IMR-90 (cell line): ENCODE measurements around the gene DGKD. TPM values are rescaled to one million over a fixed set of nuclear protein-coding genes. Genes with fewer than 3 reads are reported as not detected.

ENCODE experiments used
- ATAC-seq: fragments of 200-7000 bp; cut with Tn5 transposase; 2 replicates; pipeline ENCODE4 v1.9.1; 2020; ENCODE audit warnings: low read depth, mild to moderate bottlenecking, moderate library complexity
- BruUV-seq: library from RNA; stranded (reverse); fragments of 400-500 nt; replicated peaks from 2 replicates; lab custom pipeline; 2021; lab: Mats Ljungman, UMichigan
- CTCF ChIA-PET: fragments of 300-600 bp; formaldehyde crosslinking; extraction: SDS; loops from one replicate; lab custom pipeline; 2021; ENCODE audit warnings: antibody characterized with exemption; lab: Yijun Ruan, JAX
- POLR2A ChIA-PET: fragments of 300-600 bp; sonication (Branson Sonifier 250); formaldehyde crosslinking; loops from one replicate; lab custom pipeline; 2022; ENCODE audit warnings: antibody characterized with exemption; ENCODE audit not compliant: unreplicated experiment; lab: Charles Lee
- DNase-seq: peaks from one replicate; pipeline ENCODE4 v3.0.0; 2013
- H2AFZ ChIP-seq: replicated peaks from 2 replicates; pipeline ENCODE3; 2013; ENCODE audit warnings: low read length, mild to moderate bottlenecking; ENCODE audit not compliant: poor library complexity
- H2AK5ac ChIP-seq: 2 replicates; pipeline ENCODE4 v1.6.1; 2013; ENCODE audit warnings: low read depth, low read length, inconsistent platforms
- H2AK9ac ChIP-seq: replicated peaks from 2 replicates; pipeline ENCODE3; 2013; ENCODE audit warnings: mild to moderate bottlenecking, low read depth, low read length, moderate library complexity; ENCODE audit not compliant: poor library complexity
- H2BK120ac ChIP-seq: 2 replicates; pipeline ENCODE4 v1.6.1; 2013; ENCODE audit warnings: low read depth, low read length, inconsistent platforms
- H2BK15ac ChIP-seq: 3 replicates; pipeline ENCODE4 v1.6.1; 2013; ENCODE audit warnings: low read depth, low read length, inconsistent platforms
- H2BK20ac ChIP-seq: 2 replicates; pipeline ENCODE4 v1.6.1; 2013; ENCODE audit warnings: low read depth, mild to moderate bottlenecking, inconsistent platforms, low read length, moderate library complexity
- H2BK5ac ChIP-seq: 2 replicates; pipeline ENCODE4 v1.6.1; 2013; ENCODE audit warnings: mild to moderate bottlenecking, low read depth, low read length, inconsistent platforms; ENCODE audit not compliant: poor library complexity, severe bottlenecking
- H3K14ac ChIP-seq: replicated peaks from 2 replicates; pipeline ENCODE4 v1.6.1; 2013; ENCODE audit warnings: low read depth, low read length, inconsistent platforms
- H3K18ac ChIP-seq: 2 replicates; pipeline ENCODE4 v1.6.1; 2013; ENCODE audit warnings: low read depth, low read length, control low read depth
- H3K23ac ChIP-seq: 2 replicates; pipeline ENCODE4 v1.6.1; 2013; ENCODE audit warnings: low read depth, low read length, inconsistent platforms
- H3K27ac ChIP-seq: 2 replicates; pipeline ENCODE4 v1.5.1; 2013; ENCODE audit warnings: mild to moderate bottlenecking, control low read depth, low read length; ENCODE audit not compliant: insufficient read depth
- H3K27me3 ChIP-seq: 2 replicates; pipeline ENCODE4 v1.6.1; 2013; ENCODE audit warnings: low read length; ENCODE audit not compliant: control insufficient read depth, insufficient read depth
- H3K36me3 ChIP-seq: 2 replicates; pipeline ENCODE4 v1.6.1; 2013; ENCODE audit warnings: low read length, mixed read lengths; ENCODE audit not compliant: control insufficient read depth, insufficient read depth
- H3K4ac ChIP-seq: 2 replicates; pipeline ENCODE4 v1.6.1; 2013; ENCODE audit warnings: low read depth, low read length, inconsistent platforms
- H3K4me1 ChIP-seq: 2 replicates; pipeline ENCODE4 v1.6.1; 2013; ENCODE audit warnings: low read length, mixed read lengths; ENCODE audit not compliant: control insufficient read depth, insufficient read depth
- H3K4me2 ChIP-seq: 2 replicates; pipeline ENCODE4 v1.6.1; 2013; ENCODE audit warnings: low read depth, mild to moderate bottlenecking, control low read depth, low read length, moderate library complexity
- H3K4me3 ChIP-seq: 2 replicates; pipeline ENCODE4 v1.5.1; 2013; ENCODE audit warnings: low read depth, mild to moderate bottlenecking, control low read depth, low read length, moderate library complexity; ENCODE audit not compliant: insufficient read depth
- H3K56ac ChIP-seq: 2 replicates; pipeline ENCODE4 v1.6.1; 2013; ENCODE audit warnings: low read length, inconsistent platforms; ENCODE audit not compliant: insufficient read depth; ENCODE audit errors: extremely low read depth
- H3K79me1 ChIP-seq, 2 experiments: 2 replicates each; pipeline ENCODE4 v1.6.1; 2013; ENCODE audit warnings: low read length in 2 of 2, inconsistent platforms in 1 of 2, low read depth in 1 of 2
- H3K9ac ChIP-seq: 2 replicates; pipeline ENCODE4 v1.6.1; 2013; ENCODE audit warnings: low read depth, low read length, control low read depth
- H3K9me1 ChIP-seq: 2 replicates; pipeline ENCODE4 v1.6.1; 2013; ENCODE audit warnings: low read length, inconsistent platforms; ENCODE audit not compliant: insufficient read depth
- H3K9me3 ChIP-seq: 2 replicates; pipeline ENCODE4 v1.6.1; 2013; ENCODE audit warnings: low read length; ENCODE audit not compliant: control insufficient read depth, insufficient read depth
- H4K20me1 ChIP-seq: 2 replicates; pipeline ENCODE4 v1.6.1; 2013; ENCODE audit warnings: low read length, inconsistent platforms; ENCODE audit not compliant: insufficient read depth
- H4K5ac ChIP-seq: 2 replicates; pipeline ENCODE4 v1.6.1; 2013; ENCODE audit warnings: mild to moderate bottlenecking, low read depth, low read length, control low read depth
- H4K8ac ChIP-seq, 2 experiments: 2 replicates each; pipeline ENCODE4 v1.6.1; 2013; ENCODE audit warnings: low read depth in 2 of 2, low read length in 2 of 2, control low read depth in 1 of 2, inconsistent platforms in 1 of 2
- H4K91ac ChIP-seq: 2 replicates; pipeline ENCODE4 v1.6.1; 2013; ENCODE audit warnings: low read depth, low read length, inconsistent platforms; ENCODE audit not compliant: insufficient read depth
- BHLHE40 ChIP-seq: fragments of 150-350 bp; IDR thresholded peaks from 2 replicates; pipeline ENCODE4 v1.6.1; 2016; ENCODE audit warnings: mild to moderate bottlenecking, low read depth, low read length
- CEBPB ChIP-seq: IDR thresholded peaks from 2 replicates; pipeline ENCODE4 v1.6.1; 2012; ENCODE audit warnings: low read depth, low read length, improper control_type of control experiment
- ELK1 ChIP-seq: fragments of 150-350 bp; IDR thresholded peaks from 2 replicates; pipeline ENCODE4 v1.6.1; 2016; ENCODE audit warnings: low read depth, mild to moderate bottlenecking, low read length, moderate library complexity, borderline replicate concordance
- FOS ChIP-seq: fragments of 150-350 bp; IDR thresholded peaks from 2 replicates; pipeline ENCODE4 v1.6.1; 2016; ENCODE audit warnings: low read depth, low read length
- MAZ ChIP-seq: IDR thresholded peaks from 2 replicates; pipeline ENCODE4 v1.6.1; 2012; ENCODE audit warnings: low read depth, mild to moderate bottlenecking, low read length, improper control_type of control experiment, moderate library complexity, borderline replicate concordance
- MXI1 ChIP-seq: IDR thresholded peaks from 2 replicates; pipeline ENCODE4 v1.6.1; 2012; ENCODE audit warnings: low read depth, mild to moderate bottlenecking, low read length, moderate library complexity, borderline replicate concordance
- NFE2L2 ChIP-seq: fragments of 150-350 bp; IDR thresholded peaks from 2 replicates; pipeline ENCODE4 v1.6.1; 2016; ENCODE audit warnings: low read depth, mild to moderate bottlenecking, low read length
- POLR2A ChIP-seq: IDR thresholded peaks from 2 replicates; pipeline ENCODE4 v1.6.1; 2012; ENCODE audit warnings: mild to moderate bottlenecking, low read depth, low read length
- RAD21 ChIP-seq: IDR thresholded peaks from 2 replicates; pipeline ENCODE4 v1.6.1; 2012; ENCODE audit warnings: low read length, improper control_type of control experiment
- RCOR1 ChIP-seq: IDR thresholded peaks from 2 replicates; pipeline ENCODE4 v1.6.1; 2012; ENCODE audit warnings: mild to moderate bottlenecking, low read length, improper control_type of control experiment; ENCODE audit not compliant: insufficient replicate concordance
- RFX5 ChIP-seq: IDR thresholded peaks from 2 replicates; pipeline ENCODE4 v1.8.0; 2012; ENCODE audit warnings: low read depth, mild to moderate bottlenecking, low read length, moderate library complexity
- SMC3 ChIP-seq: fragments of 150-350 bp; IDR thresholded peaks from 2 replicates; pipeline ENCODE4 v1.6.1; 2016; ENCODE audit warnings: low read depth, mild to moderate bottlenecking, antibody characterized with exemption, low read length, moderate library complexity
- USF2 ChIP-seq: fragments of 150-350 bp; IDR thresholded peaks from 2 replicates; pipeline ENCODE4 v1.6.1; 2017; ENCODE audit warnings: mild to moderate bottlenecking, antibody characterized with exemption, low read length, low read depth
- WGBS, 2 experiments: methylation state at CpG; one replicate each; pipeline versions ENCODE4 v1.1.5 to v1.1.7; 2013; ENCODE audit warnings: missing lambda C conversion rate in 2 of 2; ENCODE audit not compliant: insufficient read length in 1 of 2; ENCODE audit errors: extremely low coverage in 2 of 2; 5-methylcytosine and 5-hydroxymethylcytosine counted together
- dilution Hi-C: fragments of 300-500 bp; cut with HindIII; formaldehyde crosslinking; loops from one replicate; pipeline ENCODE4 v1.14.3; 2018; ENCODE audit warnings: low sequenced_read_pairs; ENCODE audit not compliant: unreplicated experiment
- in situ Hi-C: fragments of 300-500 bp; cut with MboI; formaldehyde crosslinking; loops from 3 replicates; pipeline ENCODE4 v1.14.3; 2019; ENCODE audit warnings: low sequenced_read_pairs, inconsistent platforms, mixed read lengths
- intact Hi-C: fragments of 100-400 bp; cut with micrococcal nuclease; formaldehyde crosslinking; loops from 2 replicates; pipeline ENCODE4 v1.10.0; 2022
- polyA plus RNA-seq, 3 experiments: library from polyadenylated mRNA; depleted of rRNA; stranded (reverse); fragments of >200 nt; gene quantifications; 2 replicates each; pipeline ENCODE4 v1.2.3, GENCODE V29; 2012; ENCODE audit warnings: low replicate concordance in 1 of 3
- total RNA-seq: library from RNA; depleted of rRNA; stranded (reverse); fragments of >200 nt; gene quantifications from 2 replicates; pipeline ENCODE4 v1.2.3, GENCODE V29; 2012
- TF ChIP-seq, protein P1 (sequence below): conservative IDR thresholded peaks from 2 replicates; pipeline ENCODE4 v1.5.1; 2012; ENCODE audit warnings: mild to moderate bottlenecking, low read depth, low read length, improper control_type of control experiment

Gene DGKD
- total and polyA plus RNA-seq, 2 of the 4 experiments (the other 2 are of a cell fraction): 6.5 to 10.1 TPM

GRCh38 chr2:233314180-233314925 is 39.9 kb upstream of the DGKD start:
- no peaks in the 10 kb centered on the region for H4K20me1 ChIP-seq
- H2BK20ac ChIP-seq: no peak overlapping the region
- no peaks in the 10 kb centered on the region for H3K4me1 ChIP-seq
- H2BK5ac ChIP-seq: no peak overlapping the region
- H2AK9ac ChIP-seq: no peak overlapping the region
- no peaks in the 10 kb centered on the region for H3K9me3 ChIP-seq
- H4K91ac ChIP-seq: no peak overlapping the region
- no peak overlapping the region for H3K4ac ChIP-seq
- no peak for ATAC-seq
- H3K4me2 ChIP-seq: no peak overlapping the region
- TF ChIP-seq MAZ (no peak), USF2 (no peak), RCOR1 (no peak), FOS (no peak), ELK1 (no peak), RAD21 (no peak), NFE2L2 (no peak), SMC3 (no peak), MXI1 (no peak), POLR2A (no peak), CEBPB (no peak), RFX5 (no peak), BHLHE40 (no peak)
- TF ChIP-seq, protein P1, sequence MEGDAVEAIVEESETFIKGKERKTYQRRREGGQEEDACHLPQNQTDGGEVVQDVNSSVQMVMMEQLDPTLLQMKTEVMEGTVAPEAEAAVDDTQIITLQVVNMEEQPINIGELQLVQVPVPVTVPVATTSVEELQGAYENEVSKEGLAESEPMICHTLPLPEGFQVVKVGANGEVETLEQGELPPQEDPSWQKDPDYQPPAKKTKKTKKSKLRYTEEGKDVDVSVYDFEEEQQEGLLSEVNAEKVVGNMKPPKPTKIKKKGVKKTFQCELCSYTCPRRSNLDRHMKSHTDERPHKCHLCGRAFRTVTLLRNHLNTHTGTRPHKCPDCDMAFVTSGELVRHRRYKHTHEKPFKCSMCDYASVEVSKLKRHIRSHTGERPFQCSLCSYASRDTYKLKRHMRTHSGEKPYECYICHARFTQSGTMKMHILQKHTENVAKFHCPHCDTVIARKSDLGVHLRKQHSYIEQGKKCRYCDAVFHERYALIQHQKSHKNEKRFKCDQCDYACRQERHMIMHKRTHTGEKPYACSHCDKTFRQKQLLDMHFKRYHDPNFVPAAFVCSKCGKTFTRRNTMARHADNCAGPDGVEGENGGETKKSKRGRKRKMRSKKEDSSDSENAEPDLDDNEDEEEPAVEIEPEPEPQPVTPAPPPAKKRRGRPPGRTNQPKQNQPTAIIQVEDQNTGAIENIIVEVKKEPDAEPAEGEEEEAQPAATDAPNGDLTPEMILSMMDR: no peak
- POLR2A ChIA-PET: no interaction called here
- no peak overlapping the region for H3K56ac ChIP-seq
- H3K18ac ChIP-seq: no peak overlapping the region
- intact Hi-C loops (no loop called here), in situ Hi-C loops (no loop called here), dilution Hi-C loops (no loop called here)
- H3K79me1 ChIP-seq: no peaks in the 10 kb centered on the region
- H3K9me1 ChIP-seq: no peaks in the 10 kb centered on the region
- H3K23ac ChIP-seq: no peak overlapping the region
- BruUV-seq: no TSS peak
- no peak overlapping the region for H3K27ac ChIP-seq
- CTCF ChIA-PET: no interaction called here
- H3K4me3 ChIP-seq: no peak overlapping the region
- no peak for DNase-seq
- H2BK120ac ChIP-seq: no peak overlapping the region
- H3K9ac ChIP-seq: no peak overlapping the region
- H2AK5ac ChIP-seq: no peak overlapping the region
- H4K5ac ChIP-seq: no peak overlapping the region
- no peak overlapping the region for H4K8ac ChIP-seq
- H2BK15ac ChIP-seq: no peak overlapping the region
- H3K36me3 ChIP-seq: no peaks in the 10 kb centered on the region
- WGBS, 2 experiments: 91% methylated on average over 12 of the region's 20 CpGs; no CpG with 5 or more reads in 1 of the 2 experiments
- H3K14ac ChIP-seq: no peak overlapping the region
- H3K27me3 ChIP-seq: peaks cover 19% of the 10 kb centered on the region
- H2AFZ ChIP-seq: no peak overlapping the region
